Measurements from ENCODE around the gene PUM2.

The PUM2 gene

GRCh38 chr2:20198796-20199632 lies 151.6 kb downstream of the PUM2 start:
- no peak overlapping the region for H3K9ac ChIP-seq (ENCODE audit: low read depth, low read length)
- H3K27me3 ChIP-seq (ENCODE audit: insufficient read depth, low read length): no peaks in the 10 kb centered on the region
- H3K36me3 ChIP-seq (ENCODE audit: insufficient read depth, low read depth, low read length): peaks cover 36% of the 10 kb centered on the region
- H3K4me1 ChIP-seq (ENCODE audit: insufficient read depth, low read length): no peaks in the 10 kb centered on the region
- H3K27ac ChIP-seq (ENCODE audit: low read length): no peak overlapping the region
- H3K9me3 ChIP-seq (ENCODE audit: insufficient read depth, low read depth, low read length): no peaks in the 10 kb centered on the region
- H3K4me3 ChIP-seq (ENCODE audit: low read length): no peak overlapping the region
